ENCODE measurements around the gene PAPSS2. TPM values are rescaled to one million over a fixed set of nuclear protein-coding genes. Genes with fewer than 3 reads are reported as not detected.

PAPSS2 gene
- total and polyA plus RNA-seq, 2 experiments from 2014 or later, result 13.2 to 19.6 TPM

- Histone ChIP-seq H3K4me1 (ENCODE audit: insufficient read depth) (peaks cover 4% of the 10 kb centered on the region; the same call in 1 of the 2 replicates), H3K36me3 (ENCODE audit: insufficient read depth) (no peaks in the 10 kb centered on the region), H4K20me1 (replicated peaks; ENCODE audit: insufficient read depth) (no peaks in the 10 kb centered on the region), H3K27ac (ENCODE audit: low read depth) (no peak overlapping the region), H3F3A (replicated peaks; ENCODE audit: low read depth) (no peaks in the 10 kb centered on the region), H3K4me2 (no peak overlapping the region), H3K27me3 (ENCODE audit: insufficient read depth) (no peaks in the 10 kb centered on the region), H3K9me2 (ENCODE audit: insufficient read depth) (no peaks in the 10 kb centered on the region), H3K4me3 (no peak overlapping the region), H2AFZ (no peak overlapping the region), H3K79me2 (replicated peaks; ENCODE audit: insufficient read depth) (peaks cover 38% of the 10 kb centered on the region)
- H3K9me3 Mint-ChIP-seq, result no peaks in the 10 kb centered on the region
- no peak for ATAC-seq
- peaks cover 1% of the 10 kb centered on the region for H3K27me3 Mint-ChIP-seq (ENCODE audit: insufficient read depth, low read depth, poor library complexity)
- no peak overlapping the region for H3K4me3 Mint-ChIP-seq
- H3K4me1 Mint-ChIP-seq, result peaks cover 10% of the 10 kb centered on the region
- no peak overlapping the region for H3K27ac Mint-ChIP-seq
- no peak for TF ChIP-seq JUNB (IDR thresholded peaks at IDR 0.05; ENCODE audit: unreplicated experiment)
- DNase-seq (ENCODE audit: low spot score), result no peak
- peaks cover 26% of the 10 kb centered on the region; the same call in 2 of the 3 replicates for H3K36me3 Mint-ChIP-seq (ENCODE audit: low read depth)
These were observed 7.8 kb downstream of the PAPSS2 start for GRCh38 chr10:87667493-87667892.

DNA sequence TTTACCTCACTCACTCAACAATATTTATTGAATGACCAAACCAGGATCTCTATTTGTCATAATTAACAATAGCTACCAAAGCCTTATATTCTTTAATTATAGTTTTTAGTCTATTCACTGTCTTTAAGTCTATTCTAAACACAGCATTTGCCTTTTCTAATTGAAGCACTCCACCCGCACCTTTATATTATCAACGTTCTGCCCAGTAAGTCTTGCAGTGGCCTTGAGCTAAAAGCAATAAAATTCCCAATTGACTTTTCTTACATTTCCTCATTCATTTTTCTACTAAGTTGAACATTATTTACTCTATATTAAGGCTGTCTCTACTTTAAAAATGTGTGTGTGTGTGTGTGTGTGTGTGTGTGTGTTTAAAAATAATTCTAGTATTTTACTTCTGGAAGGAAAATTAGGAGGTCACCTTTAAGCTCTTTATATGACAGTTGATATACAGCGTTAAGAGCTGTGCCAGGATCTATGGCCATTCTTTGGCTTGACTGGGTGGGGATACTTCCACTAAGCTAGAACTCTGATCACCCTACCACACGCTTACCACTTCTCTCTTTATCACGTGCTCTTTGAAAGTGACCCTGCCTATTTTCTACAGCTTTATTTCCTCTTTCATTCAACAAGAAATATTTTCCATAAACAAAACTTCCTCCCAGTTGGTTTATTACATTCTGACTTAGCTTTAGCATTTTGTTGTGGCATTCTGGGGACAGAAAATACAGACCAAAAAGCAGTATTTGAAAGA, 8.8 kb downstream of the PAPSS2 start:
- no peak overlapping the region for H3K27ac Mint-ChIP-seq
- no peak overlapping the region for H2AFZ ChIP-seq
- no peak for TF ChIP-seq NANOG (IDR thresholded peaks at IDR 0.05; ENCODE audit: borderline replicate concordance)
- no peak for TF ChIP-seq CREB1 (CRISPR knock-in tag; IDR thresholded peaks at IDR 0.05; ENCODE audit: low read depth)
- TF ChIP-seq ETS1 (IDR thresholded peaks at IDR 0.05), result no peak
- TF ChIP-seq EZH2phosphoT487 (IDR thresholded peaks at IDR 0.05; ENCODE audit: unreplicated experiment), result no peak
- H3K9me2 ChIP-seq (ENCODE audit: insufficient read depth), result no peaks in the 10 kb centered on the region
- H3K27me3 ChIP-seq (ENCODE audit: insufficient read depth), result no peaks in the 10 kb centered on the region
- H3K4me2 ChIP-seq, result no peak overlapping the region
- H3K4me1 Mint-ChIP-seq, result peaks cover 5% of the 10 kb centered on the region; the same call in 2 of the 3 replicates
- peaks cover 1% of the 10 kb centered on the region for H3K27me3 Mint-ChIP-seq (ENCODE audit: insufficient read depth, low read depth, poor library complexity)
- ATAC-seq (no peak), DNase-seq (ENCODE audit: low spot score) (no peak)
- no peak overlapping the region for H3K4me3 ChIP-seq
- peaks cover 32% of the 10 kb centered on the region for H3K79me2 ChIP-seq (replicated peaks; ENCODE audit: insufficient read depth)
- no peak overlapping the region for H3K4me3 Mint-ChIP-seq
- no peak overlapping the region for H3K27ac ChIP-seq (ENCODE audit: low read depth)
- H3F3A ChIP-seq (replicated peaks; ENCODE audit: low read depth), result no peaks in the 10 kb centered on the region
- H3K36me3 ChIP-seq (ENCODE audit: insufficient read depth), result no peaks in the 10 kb centered on the region
- H3K9me3 Mint-ChIP-seq, result no peaks in the 10 kb centered on the region
- no peaks in the 10 kb centered on the region for H3K4me1 ChIP-seq (ENCODE audit: insufficient read depth)
- H4K20me1 ChIP-seq (replicated peaks; ENCODE audit: insufficient read depth), result no peaks in the 10 kb centered on the region
- H3K36me3 Mint-ChIP-seq (ENCODE audit: low read depth), result peaks cover 26% of the 10 kb centered on the region; the same call in 2 of the 3 replicates

- no peaks in the 10 kb centered on the region for H4K20me1 ChIP-seq (replicated peaks; ENCODE audit: insufficient read depth)
- no peak overlapping the region for H3K4me3 Mint-ChIP-seq
- peaks cover 32% of the 10 kb centered on the region for H3K79me2 ChIP-seq (replicated peaks; ENCODE audit: insufficient read depth)
- TF ChIP-seq STAT1 (IDR thresholded peaks at IDR 0.05; ENCODE audit: unreplicated experiment) (no peak), ZNF114 (CRISPR knock-in tag; IDR thresholded peaks at IDR 0.05) (no peak), NANOG (IDR thresholded peaks at IDR 0.05; ENCODE audit: borderline replicate concordance) (no peak), JUNB (IDR thresholded peaks at IDR 0.05; ENCODE audit: unreplicated experiment) (no peak), CTCF (conservative IDR thresholded peaks at IDR 0.05; ENCODE audit: low read depth in 2 of 2) (no peak), ETS1 (IDR thresholded peaks at IDR 0.05) (no peak)
These were observed 10.1 kb downstream of the PAPSS2 start for GRCh38 chr10:87669752-87670151.

More at GRCh38 chr10:87669752-87670151, 10.1 kb downstream of the PAPSS2 start:
- Histone ChIP-seq H3K27ac (ENCODE audit: low read depth) (no peak overlapping the region), H3K4me3 (no peak overlapping the region), H3K27me3 (ENCODE audit: insufficient read depth) (no peaks in the 10 kb centered on the region), H2AFZ (no peak overlapping the region), H3K4me2 (no peak overlapping the region), H3K4me1 (ENCODE audit: insufficient read depth) (peaks cover 3% of the 10 kb centered on the region; the same call in 1 of the 2 replicates), H3K36me3 (ENCODE audit: insufficient read depth) (no peaks in the 10 kb centered on the region), H3F3A (replicated peaks; ENCODE audit: low read depth) (no peaks in the 10 kb centered on the region), H3K9me2 (ENCODE audit: insufficient read depth) (no peaks in the 10 kb centered on the region)
- Mint-ChIP-seq H3K27me3 (ENCODE audit: insufficient read depth, low read depth, poor library complexity) (peaks cover 1% of the 10 kb centered on the region), H3K36me3 (ENCODE audit: low read depth) (peaks cover 23% of the 10 kb centered on the region; the same call in 2 of the 3 replicates), H3K27ac (no peak overlapping the region), H3K4me1 (peaks cover 6% of the 10 kb centered on the region), H3K9me3 (no peaks in the 10 kb centered on the region)
- no peak for ATAC-seq
- no peak for DNase-seq (ENCODE audit: low spot score)

Measured in GM23338 (cell line).